DOHH2 (cell line): ENCODE measurements around the gene THRB.

Source experiments
- H3F3A ChIP-seq: fragments of 200-600 bp; sonication (generic), shearing (Covaris generic); 2 replicates; pipeline ENCODE4 v1.6.0; 2016; ENCODE audit warnings: antibody characterized with exemption, mild to moderate bottlenecking; ENCODE audit not compliant: control insufficient read depth, insufficient read depth
- H3K27ac ChIP-seq: fragments of 200-600 bp; sonication (generic); 2 replicates; pipeline ENCODE4 v1.5.1; 2014; ENCODE audit warnings: low read depth, mild to moderate bottlenecking, low read length, moderate library complexity
- H3K27me3 ChIP-seq: fragments of 200-600 bp; sonication (generic); 2 replicates; pipeline ENCODE4 v1.6.1; 2014; ENCODE audit warnings: mild to moderate bottlenecking, low read length, mixed read lengths; ENCODE audit not compliant: control insufficient read depth
- H3K36me3 ChIP-seq: fragments of 200-600 bp; sonication (generic); 2 replicates; pipeline ENCODE4 v1.6.1; 2014; ENCODE audit warnings: mild to moderate bottlenecking, low read length, moderate library complexity, mixed read lengths; ENCODE audit not compliant: control insufficient read depth
- H3K4me1 ChIP-seq: fragments of 200-600 bp; sonication (generic); 2 replicates; pipeline ENCODE4 v1.6.1; 2014; ENCODE audit warnings: mild to moderate bottlenecking, low read length, mixed read lengths; ENCODE audit not compliant: control insufficient read depth
- H3K4me2 ChIP-seq: fragments of 200-600 bp; sonication (generic); 2 replicates; pipeline ENCODE4 v1.6.0; 2014; ENCODE audit warnings: mild to moderate bottlenecking, low read length, moderate library complexity
- H3K4me3 ChIP-seq: fragments of 200-600 bp; sonication (generic); 2 replicates; pipeline ENCODE4 v1.5.1; 2014; ENCODE audit warnings: mild to moderate bottlenecking, low read length, mixed read lengths
- H3K79me2 ChIP-seq: fragments of 200-600 bp; sonication (generic); 2 replicates; pipeline ENCODE4 v1.6.1; 2014; ENCODE audit warnings: mild to moderate bottlenecking, low read length, mixed read lengths; ENCODE audit not compliant: control insufficient read depth
- H3K9me2 ChIP-seq: fragments of 200-600 bp; sonication (generic); replicated peaks from 2 replicates; pipeline ENCODE4 v1.6.1; 2014; ENCODE audit warnings: mild to moderate bottlenecking, low read length, mixed read lengths; ENCODE audit not compliant: control insufficient read depth
- H3K9me3 ChIP-seq: fragments of 200-600 bp; sonication (generic); 2 replicates; pipeline ENCODE4 v1.6.1; 2014; ENCODE audit warnings: antibody characterized with exemption, low read length, mixed read lengths; ENCODE audit not compliant: control insufficient read depth, insufficient read depth
- H4K20me1 ChIP-seq: fragments of 200-600 bp; sonication (generic); 2 replicates; pipeline ENCODE4 v1.6.0; 2014; ENCODE audit warnings: low read depth, mild to moderate bottlenecking, antibody characterized with exemption, low read length, moderate library complexity; ENCODE audit not compliant: control insufficient read depth, insufficient read depth
- EZH2phosphoT487 ChIP-seq: fragments of 200-600 bp; sonication (generic); IDR thresholded peaks from 2 replicates; pipeline ENCODE4 v1.6.1; 2017; ENCODE audit warnings: borderline replicate concordance, mild to moderate bottlenecking, antibody characterized with exemption, low read length, moderate library complexity, mixed read lengths
- TF ChIP-seq, protein P1 (sequence below): fragments of 200-600 bp; sonication (generic); IDR thresholded peaks from one replicate; pipeline ENCODE4 v1.5.1; 2014; ENCODE audit warnings: antibody characterized with exemption, mild to moderate bottlenecking, low read depth, low read length; ENCODE audit not compliant: poor library complexity, severe bottlenecking

The THRB gene

DNA sequence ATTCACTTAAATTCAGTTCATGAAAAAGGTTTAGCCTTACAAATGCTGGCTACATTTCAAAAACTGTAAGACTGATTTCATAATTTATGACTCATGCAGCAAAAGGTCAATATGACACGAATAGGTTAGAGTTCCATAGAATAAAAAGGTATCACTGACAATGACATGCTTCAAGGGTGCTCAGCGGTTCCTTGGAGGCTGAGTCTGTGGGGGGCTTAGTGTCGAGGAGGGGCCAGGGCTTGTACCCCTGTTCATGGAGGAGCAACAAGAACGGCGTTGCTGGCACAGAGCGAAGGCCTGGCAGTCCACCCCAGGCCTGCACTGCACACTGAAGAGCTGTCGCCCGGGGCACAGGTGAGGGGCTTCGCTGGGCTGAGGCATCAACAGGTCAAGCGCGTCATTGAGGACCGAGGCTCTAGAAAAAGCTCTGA lies 375.3 kb downstream of the THRB start:
- no peaks in the 10 kb centered on the region for H3K36me3 ChIP-seq
- no peaks in the 10 kb centered on the region for H3K4me1 ChIP-seq
- no peak overlapping the region for H3K4me2 ChIP-seq
- no peak for TF ChIP-seq EZH2phosphoT487
- TF ChIP-seq, protein P1, sequence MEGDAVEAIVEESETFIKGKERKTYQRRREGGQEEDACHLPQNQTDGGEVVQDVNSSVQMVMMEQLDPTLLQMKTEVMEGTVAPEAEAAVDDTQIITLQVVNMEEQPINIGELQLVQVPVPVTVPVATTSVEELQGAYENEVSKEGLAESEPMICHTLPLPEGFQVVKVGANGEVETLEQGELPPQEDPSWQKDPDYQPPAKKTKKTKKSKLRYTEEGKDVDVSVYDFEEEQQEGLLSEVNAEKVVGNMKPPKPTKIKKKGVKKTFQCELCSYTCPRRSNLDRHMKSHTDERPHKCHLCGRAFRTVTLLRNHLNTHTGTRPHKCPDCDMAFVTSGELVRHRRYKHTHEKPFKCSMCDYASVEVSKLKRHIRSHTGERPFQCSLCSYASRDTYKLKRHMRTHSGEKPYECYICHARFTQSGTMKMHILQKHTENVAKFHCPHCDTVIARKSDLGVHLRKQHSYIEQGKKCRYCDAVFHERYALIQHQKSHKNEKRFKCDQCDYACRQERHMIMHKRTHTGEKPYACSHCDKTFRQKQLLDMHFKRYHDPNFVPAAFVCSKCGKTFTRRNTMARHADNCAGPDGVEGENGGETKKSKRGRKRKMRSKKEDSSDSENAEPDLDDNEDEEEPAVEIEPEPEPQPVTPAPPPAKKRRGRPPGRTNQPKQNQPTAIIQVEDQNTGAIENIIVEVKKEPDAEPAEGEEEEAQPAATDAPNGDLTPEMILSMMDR, result no peak
- H3F3A ChIP-seq, result no peaks in the 10 kb centered on the region
- H3K27me3 ChIP-seq, result no peaks in the 10 kb centered on the region
- H3K9me3 ChIP-seq, result no peaks in the 10 kb centered on the region
- no peaks in the 10 kb centered on the region for H3K9me2 ChIP-seq
- no peak overlapping the region for H3K27ac ChIP-seq
- H3K4me3 ChIP-seq, result no peak overlapping the region
- no peaks in the 10 kb centered on the region for H4K20me1 ChIP-seq
- no peaks in the 10 kb centered on the region for H3K79me2 ChIP-seq

DNA sequence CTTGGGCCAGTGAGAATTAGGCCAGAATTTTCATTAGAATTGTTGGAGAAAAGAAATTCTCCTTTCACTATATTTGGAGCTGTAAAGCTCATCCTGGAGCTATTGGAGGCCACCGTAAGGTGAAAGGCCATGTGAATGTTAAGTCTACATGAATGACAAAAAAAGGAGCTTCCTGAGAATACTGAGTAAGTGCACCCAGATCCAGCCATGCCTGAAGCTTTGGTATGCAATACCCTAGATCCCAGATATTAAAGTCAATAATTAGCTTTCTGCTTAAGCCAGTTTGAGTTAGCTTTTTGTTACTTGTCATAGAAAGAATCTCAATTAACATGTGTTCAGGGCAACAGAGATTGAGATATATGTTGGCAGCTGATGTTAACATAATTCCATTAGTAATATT lies 377.1 kb downstream of the THRB start:
- no peaks in the 10 kb centered on the region for H3K36me3 ChIP-seq
- H3K9me3 ChIP-seq, result no peaks in the 10 kb centered on the region
- H3K27me3 ChIP-seq, result no peaks in the 10 kb centered on the region
- TF ChIP-seq, protein P1, result no peak
- TF ChIP-seq EZH2phosphoT487, result no peak
- H4K20me1 ChIP-seq, result no peaks in the 10 kb centered on the region
- no peaks in the 10 kb centered on the region for H3K79me2 ChIP-seq
- no peak overlapping the region for H3K4me2 ChIP-seq
- H3K4me1 ChIP-seq, result no peaks in the 10 kb centered on the region
- no peak overlapping the region for H3K27ac ChIP-seq
- H3F3A ChIP-seq, result no peaks in the 10 kb centered on the region
- H3K9me2 ChIP-seq, result no peaks in the 10 kb centered on the region
- H3K4me3 ChIP-seq, result no peak overlapping the region

DNA sequence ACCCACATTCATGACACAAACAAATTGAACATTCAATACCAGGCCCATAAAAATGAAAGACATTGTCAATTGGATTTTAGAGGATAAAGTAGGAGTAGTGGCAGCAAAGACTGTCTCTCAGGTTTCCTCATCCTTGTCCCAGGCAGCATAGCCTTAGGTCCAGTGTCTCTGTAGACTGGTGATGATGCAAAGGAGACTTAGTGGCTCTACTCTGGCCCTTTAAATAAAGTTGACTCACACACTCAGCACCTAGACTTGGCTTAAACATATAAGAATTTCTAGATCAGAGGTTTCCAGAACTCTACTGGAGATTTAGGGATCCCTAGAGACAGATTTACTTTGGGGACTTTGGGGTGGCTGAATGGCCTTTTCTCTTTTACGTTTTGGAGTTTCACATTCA lies 382.9 kb downstream of the THRB start:
- no peak overlapping the region for H3K27ac ChIP-seq
- no peaks in the 10 kb centered on the region for H4K20me1 ChIP-seq
- H3K4me3 ChIP-seq, result no peak overlapping the region
- H3K4me2 ChIP-seq, result no peak overlapping the region
- H3K27me3 ChIP-seq, result no peaks in the 10 kb centered on the region
- no peaks in the 10 kb centered on the region for H3K4me1 ChIP-seq
- no peaks in the 10 kb centered on the region for H3F3A ChIP-seq
- no peaks in the 10 kb centered on the region for H3K79me2 ChIP-seq
- H3K36me3 ChIP-seq, result no peaks in the 10 kb centered on the region
- no peaks in the 10 kb centered on the region for H3K9me3 ChIP-seq
- no peak for TF ChIP-seq EZH2phosphoT487
- TF ChIP-seq, protein P1, result no peak
- no peaks in the 10 kb centered on the region for H3K9me2 ChIP-seq

DNA sequence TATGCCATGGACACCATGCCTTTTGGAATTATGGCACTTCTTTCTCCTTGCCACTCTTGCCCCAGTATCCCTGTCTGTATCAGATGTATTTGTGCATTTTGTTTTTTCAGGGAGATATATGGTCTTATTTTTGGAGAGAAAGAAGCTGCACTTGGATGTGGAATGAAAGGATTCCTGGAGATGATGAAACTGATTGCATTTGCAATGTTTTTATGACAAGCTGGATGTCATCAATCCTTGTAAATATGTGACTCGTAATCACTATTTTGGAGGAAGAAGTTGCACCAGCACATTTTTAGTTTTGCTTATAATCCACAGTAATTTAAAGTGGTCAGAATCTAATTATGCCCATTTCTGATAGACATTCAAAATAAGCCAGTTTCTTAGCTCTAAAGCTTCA lies 384.6 kb downstream of the THRB start:
- Histone ChIP-seq H3K79me2 (no peaks in the 10 kb centered on the region), H3K4me1 (no peaks in the 10 kb centered on the region), H3K36me3 (no peaks in the 10 kb centered on the region), H3K27me3 (no peaks in the 10 kb centered on the region), H3K9me2 (no peaks in the 10 kb centered on the region), H4K20me1 (no peaks in the 10 kb centered on the region), H3K27ac (no peak overlapping the region), H3K9me3 (no peaks in the 10 kb centered on the region), H3F3A (no peaks in the 10 kb centered on the region), H3K4me3 (no peak overlapping the region), H3K4me2 (no peak overlapping the region)
- TF ChIP-seq, protein P1, result no peak
- no peak for TF ChIP-seq EZH2phosphoT487
